IPS-18c (cell line): Measurements from ENCODE around the gene KRTAP1-1.
"Not testable (repeated sequence)": the region's sequence is repeated elsewhere in the genome, so short reads cannot be mapped to it uniquely, and the experiment has no call there.

Experiments used
- H3K4me3 ChIP-seq: 2 replicates; pipeline ENCODE4 v1.7.0; 2013; ENCODE audit warnings: low read depth, mild to moderate bottlenecking, low read length, moderate library complexity; ENCODE audit not compliant: insufficient read depth
- H3K9me3 ChIP-seq: one replicate; pipeline ENCODE4 v1.6.1; 2013; ENCODE audit warnings: mild to moderate bottlenecking, low read length, moderate library complexity; ENCODE audit not compliant: control insufficient read depth, insufficient read depth

Gene KRTAP1-1

DNA sequence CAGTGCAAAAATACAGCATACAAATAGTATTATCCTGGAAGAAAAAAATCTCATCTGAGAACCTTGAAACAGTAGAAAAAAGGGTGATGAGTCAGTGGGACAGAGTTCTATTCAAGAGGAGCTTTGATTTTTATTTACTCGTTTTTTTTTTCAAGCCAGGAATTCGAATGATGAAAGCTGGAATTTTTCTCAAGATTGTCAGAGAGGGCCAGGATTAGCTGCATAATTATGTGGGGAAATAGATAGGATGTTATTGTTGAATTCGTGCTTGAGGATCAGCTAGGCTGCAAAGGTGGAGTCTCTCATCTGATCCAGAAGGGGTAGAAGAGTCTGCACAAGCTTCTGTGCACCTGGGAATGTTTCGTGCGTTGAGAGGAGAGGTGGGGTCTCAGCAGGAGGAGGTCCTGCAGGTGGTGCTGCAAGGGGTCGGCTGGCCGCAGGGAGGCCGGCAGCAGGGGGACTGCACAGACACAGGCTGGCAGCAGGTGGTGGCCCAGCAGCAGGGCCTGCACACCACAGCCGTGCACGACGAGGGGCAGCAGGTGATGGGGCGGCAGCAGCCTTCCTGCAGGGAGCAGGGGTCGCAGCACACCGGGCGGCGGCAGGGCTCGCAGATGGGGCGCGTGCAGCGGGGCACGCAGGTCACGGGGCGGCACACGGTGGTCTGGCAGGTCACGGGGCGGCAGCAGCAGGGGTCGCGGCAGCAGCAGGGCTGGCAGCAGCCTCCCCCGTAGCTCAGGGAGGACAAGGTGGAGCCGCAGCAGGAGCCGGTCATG, 18.2 kb upstream of the KRTAP1-1 start:
- H3K9me3 ChIP-seq, H3K4me3 ChIP-seq: not testable (repeated sequence)

DNA sequence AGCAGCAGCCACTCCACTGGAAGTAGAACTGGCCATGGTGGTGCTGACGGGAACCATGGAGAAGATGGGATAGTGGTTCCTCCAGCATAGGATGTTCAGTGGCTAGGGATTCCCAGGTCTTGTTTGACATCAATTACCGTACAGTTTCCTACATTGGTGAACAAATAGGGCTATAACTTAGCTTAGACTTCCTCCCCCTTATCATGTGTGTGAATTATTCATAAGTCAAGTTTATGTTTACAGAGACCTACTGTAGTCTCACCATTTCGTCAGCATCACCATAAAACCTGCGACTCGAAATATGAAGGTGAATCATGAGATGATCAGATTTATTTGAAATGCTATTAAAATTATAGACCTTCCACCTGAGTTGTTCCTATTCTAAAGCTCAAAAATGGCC, 17.5 kb upstream of the KRTAP1-1 start:
- no peak overlapping the region for H3K4me3 ChIP-seq
- H3K9me3 ChIP-seq, result no peaks in the 10 kb centered on the region

DNA sequence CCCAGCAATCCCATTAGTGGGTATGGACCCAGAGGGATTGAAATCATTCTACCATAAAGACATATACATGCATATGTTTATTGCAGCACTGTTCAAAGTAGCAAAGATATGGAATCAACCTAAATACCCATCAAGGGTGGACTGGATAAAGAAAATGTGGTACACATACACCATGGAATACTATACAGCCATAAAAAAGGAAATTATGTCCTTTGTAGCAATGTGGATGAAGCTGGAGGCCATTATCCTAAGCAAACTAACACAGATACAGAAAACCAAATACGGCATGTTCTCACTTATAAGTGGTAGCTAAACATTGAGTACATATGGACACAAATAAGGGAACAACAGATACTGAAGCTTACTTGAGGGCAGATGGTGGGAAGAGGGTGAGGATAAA, 16.3 kb upstream of the KRTAP1-1 start:
- Histone ChIP-seq H3K9me3 (no peaks in the 10 kb centered on the region), H3K4me3 (no peak overlapping the region)

DNA sequence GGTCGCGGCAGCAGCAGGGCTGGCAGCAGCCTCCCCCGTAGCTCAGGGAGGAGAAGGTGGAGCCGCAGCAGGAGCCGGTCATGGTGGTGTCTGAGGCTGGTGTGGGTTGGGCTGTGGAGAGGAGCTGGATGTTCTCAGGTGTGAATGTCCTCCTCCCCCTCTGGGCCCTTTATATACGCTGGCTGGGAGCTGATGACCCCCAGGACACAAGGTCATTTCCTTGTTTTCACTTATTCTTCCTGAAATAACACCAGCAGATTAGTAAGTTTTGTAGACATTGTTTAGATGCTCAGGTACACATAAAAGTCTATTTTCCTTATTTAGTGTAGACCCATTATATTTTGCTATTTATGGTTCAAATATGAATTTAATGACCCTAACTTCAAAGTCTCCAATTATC, 13.9 kb upstream of the KRTAP1-1 start, which contains the start of gene KRTAP2-2:
TSS of gene KRTAP2-2 (minus strand) at position 101 of the 400 bp plus-strand sequence. CDS start at position 82, 19 bp downstream.
- H3K4me3 ChIP-seq, H3K9me3 ChIP-seq: not testable (repeated sequence)

DNA sequence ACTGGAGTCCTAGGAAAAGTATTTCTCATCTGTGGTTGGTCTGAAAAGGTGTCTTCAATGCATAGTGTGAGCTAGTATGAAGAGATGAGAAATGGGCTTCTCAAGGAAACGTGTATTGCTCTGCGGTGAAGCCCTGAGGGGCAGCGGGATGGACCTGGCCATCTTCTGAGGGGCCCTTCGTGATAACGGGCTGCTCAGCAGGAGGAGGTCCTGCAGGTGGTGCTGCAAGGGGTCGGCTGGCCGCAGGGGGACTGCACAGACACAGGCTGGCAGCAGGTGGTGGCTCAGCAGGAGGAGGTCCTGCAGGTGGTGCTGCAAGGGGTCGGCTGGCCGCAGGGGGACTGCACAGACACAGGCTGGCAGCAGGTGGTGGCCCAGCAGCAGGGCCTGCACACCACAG, 13.3 kb upstream of the KRTAP1-1 start:
- not testable (repeated sequence) for H3K4me3 ChIP-seq, H3K9me3 ChIP-seq

DNA sequence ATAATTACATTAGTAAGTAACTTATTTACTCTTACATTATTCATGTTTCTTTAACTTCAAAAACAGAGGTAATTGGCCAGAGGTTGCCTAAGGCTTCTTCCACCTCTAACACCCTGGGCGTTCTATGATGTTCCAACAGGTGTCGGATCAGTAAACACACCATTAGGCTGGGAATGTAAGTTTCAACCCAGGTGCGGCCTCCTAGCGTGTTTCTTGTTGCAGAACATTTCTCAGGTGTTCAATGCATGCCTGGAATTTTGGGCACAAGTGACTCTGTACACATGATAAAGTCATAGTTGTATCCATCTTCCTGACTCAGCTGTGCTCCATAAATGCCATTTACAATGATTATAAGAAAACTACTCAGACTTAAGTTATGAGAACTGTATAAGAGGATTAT, 12.8 kb upstream of the KRTAP1-1 start:
- Histone ChIP-seq H3K9me3 (no peaks in the 10 kb centered on the region), H3K4me3 (no peak overlapping the region)

DNA sequence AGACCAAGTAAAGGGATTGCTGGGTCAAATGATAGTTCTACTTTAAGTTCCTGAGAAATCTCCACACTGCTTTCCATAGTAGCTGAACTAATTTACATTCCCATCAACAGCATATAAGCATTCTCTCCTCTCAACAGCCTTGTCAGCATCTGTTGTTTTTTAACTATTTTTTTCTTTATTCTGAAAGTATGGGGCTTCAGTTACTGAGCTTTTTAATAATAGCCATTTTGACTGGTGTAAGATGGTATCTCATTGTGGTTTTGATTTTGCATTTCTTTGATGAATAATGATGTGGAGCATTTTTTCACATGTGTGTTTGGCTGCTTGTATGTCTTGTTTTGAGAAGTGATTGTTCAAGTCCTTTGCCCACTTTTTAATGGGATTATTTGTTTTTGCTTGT, 11.3 kb upstream of the KRTAP1-1 start:
- no peak overlapping the region for H3K4me3 ChIP-seq
- no peaks in the 10 kb centered on the region for H3K9me3 ChIP-seq

DNA sequence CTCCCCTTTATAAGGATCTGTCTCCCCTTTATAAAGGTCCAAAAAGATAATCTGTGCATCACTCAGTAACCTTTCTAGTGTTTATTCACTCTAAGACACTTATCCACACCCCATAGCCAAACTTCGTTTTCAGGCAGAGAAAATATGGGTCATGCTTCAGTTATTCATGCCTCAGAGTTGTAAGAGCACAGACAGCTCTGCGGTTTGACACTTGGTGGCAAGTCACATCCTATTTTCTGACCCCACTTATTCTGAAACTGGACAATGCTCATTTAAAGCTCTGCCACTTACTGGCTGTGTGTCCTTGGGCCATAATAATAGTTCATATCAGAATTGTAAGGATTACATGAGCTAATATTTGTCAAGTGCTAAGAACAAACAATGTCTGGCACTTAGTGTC, 7.9 kb upstream of the KRTAP1-1 start:
- no peak overlapping the region for H3K4me3 ChIP-seq

DNA sequence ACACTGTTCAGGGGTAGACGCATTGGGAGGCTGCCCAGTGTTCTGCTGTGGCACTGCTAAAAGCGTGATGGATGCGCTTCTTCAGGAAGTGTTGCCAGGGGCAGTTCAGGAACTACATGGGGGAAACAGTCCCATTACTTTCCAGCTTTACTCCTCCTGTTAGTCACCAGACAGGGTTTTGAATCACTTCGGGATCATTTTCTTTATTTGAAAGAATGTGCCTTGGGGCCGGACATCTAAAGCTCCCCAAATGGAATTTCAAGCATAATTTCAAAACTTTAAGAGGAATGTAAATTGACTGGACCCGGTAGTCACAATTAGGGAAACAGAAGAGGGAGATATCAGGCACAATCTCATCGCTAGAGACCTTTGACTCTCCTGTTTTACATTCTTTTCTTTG, 7.2 kb upstream of the KRTAP1-1 start:
- Histone ChIP-seq H3K9me3 (no peaks in the 10 kb centered on the region), H3K4me3 (no peak overlapping the region)

More for the DNA sequence above, 7.9 kb upstream of the KRTAP1-1 start:
- H3K9me3 ChIP-seq, result no peaks in the 10 kb centered on the region

DNA sequence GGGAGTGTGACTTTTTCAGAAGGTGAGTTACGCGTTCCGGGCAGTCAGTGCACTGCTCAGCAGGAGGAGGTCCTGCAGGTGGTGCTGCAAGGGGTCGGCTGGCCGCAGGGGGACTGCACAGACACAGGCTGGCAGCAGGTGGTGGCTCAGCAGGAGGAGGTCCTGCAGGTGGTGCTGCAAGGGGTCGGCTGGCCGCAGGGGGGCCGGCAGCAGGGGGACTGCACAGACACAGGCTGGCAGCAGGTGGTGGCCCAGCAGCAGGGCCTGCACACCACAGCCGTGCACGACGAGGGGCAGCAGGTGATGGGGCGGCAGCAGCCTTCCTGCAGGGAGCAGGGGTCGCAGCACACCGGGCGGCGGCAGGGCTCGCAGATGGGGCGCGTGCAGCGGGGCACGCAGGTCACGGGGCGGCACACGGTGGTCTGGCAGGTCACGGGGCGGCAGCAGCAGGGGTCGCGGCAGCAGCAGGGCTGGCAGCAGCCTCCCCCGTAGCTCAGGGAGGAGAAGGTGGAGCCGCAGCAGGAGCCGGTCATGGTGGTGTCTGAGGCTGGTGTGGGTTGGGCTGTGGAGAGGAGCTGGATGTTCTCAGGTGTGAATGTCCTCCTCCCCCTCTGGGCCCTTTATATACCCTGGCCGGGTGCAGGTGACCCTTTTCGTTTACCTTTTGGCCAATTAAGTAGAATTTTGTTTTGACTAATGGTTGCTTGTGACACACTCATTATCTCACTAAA, 5.7 kb upstream of the KRTAP1-1 start, which contains the start of gene KRTAP2-1:
TSS of gene KRTAP2-1 (minus strand) at position 582 of the 731 bp plus-strand sequence. CDS start at position 533, 49 bp downstream.
- not testable (repeated sequence) for H3K9me3 ChIP-seq, H3K4me3 ChIP-seq

DNA sequence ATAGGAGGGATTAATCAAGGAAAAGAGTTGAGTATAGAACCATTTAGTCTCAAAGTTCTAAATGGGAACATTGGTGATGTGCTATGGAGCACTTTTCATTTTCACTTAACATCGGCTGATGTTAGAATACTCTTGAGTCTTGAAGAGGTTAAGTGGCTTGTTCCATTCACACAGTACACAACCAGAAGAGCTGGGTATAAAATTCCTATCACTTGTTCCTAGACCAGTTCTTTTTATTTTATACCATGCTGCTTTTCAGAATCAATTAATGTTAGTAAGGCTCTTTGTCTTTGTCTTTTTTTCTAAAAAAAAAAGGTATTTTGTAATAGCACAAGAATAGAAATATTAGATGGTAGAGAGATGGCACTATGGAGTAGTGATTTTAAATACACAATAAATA, 1.7 kb upstream of the KRTAP1-1 start:
- Histone ChIP-seq H3K9me3 (no peaks in the 10 kb centered on the region), H3K4me3 (no peak overlapping the region)

DNA sequence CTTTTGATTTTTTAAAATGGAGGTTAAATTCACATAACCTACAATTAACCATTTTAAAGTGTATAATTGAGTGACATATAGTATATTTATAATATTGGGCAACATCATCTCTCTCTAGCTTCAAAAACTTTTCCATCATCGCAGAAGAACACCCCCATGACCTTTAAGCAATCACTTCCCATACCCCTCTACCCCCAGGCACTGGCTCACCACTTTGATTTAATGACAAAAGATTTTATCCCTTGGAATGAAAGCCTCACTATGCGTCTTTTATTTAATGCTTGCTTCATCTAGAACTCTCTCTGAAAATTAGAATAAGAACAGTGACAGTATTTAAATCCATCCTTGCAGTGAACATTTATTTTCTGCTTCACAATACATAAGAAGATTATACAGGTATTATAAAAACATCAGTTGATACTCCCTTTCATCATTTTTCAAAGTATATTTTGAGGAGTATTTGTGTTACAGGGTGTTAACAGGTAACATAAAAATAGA, 3.3 kb downstream of the KRTAP1-1 start:
- Histone ChIP-seq H3K4me3 (no peak overlapping the region), H3K9me3 (no peaks in the 10 kb centered on the region)

DNA sequence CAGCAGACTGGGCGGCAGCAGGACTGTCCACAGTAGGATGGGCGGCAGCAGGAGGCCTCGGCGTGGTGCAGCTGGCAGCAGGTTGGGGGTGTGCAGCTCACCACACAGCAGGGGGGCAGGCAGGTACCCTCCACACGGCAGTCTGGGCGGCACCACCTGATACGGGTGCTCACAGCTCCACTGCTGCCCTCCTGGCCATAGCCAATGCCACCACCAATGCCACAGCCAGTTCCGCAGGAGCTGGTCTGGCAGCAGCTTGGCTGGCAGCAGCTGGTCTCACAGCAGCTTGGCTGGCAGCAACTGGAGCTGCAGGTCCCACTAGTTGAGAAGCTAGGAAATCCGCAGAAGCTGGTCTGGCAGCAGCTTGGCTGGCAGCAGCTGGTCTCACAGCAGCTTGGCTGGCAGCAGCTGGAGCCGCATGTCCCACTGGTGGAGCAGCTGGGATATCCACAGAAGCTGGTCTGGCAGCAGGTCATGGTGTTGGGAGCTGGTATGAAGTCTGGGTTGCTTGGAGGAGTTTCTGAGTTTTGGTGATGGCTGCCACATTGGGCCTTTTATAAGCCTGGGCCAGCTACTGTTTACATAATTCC, 6.8 kb downstream of the KRTAP1-1 start, which contains the start of gene KRTAP1-3:
TSS of gene KRTAP1-3 (minus strand) at position 529 of the 590 bp plus-strand sequence. CDS start at position 476, 53 bp downstream.
- not testable (repeated sequence) for H3K9me3 ChIP-seq, H3K4me3 ChIP-seq

DNA sequence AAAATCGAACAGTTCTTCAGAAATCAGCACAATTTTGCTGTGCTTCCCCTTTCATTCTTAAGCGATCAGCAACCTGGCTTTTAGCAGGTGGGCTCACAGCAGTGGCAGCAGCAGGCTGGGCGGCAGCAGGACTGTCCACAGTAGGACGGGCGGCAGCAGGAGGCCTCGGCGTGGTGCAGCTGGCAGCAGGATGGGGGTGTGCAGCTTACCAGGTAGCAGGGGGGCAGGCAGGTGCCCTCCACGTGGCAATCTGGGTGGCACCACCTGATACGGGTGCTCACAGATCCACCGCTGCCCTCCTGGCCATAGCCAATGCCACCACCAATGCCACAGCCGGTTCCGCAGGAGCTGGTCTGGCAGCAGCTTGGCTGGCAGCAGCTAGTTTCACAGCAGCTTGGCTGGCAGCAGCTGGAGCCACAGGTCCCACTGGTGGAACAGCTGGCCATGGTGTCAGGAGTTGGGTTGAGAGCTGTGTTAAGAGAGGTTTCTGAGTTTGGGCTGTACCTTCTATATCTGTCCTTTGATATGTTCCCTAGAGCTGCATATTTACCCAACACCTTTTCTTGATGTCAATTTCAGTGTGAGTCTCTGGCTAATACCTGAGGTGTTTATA, 11.5 kb downstream of the KRTAP1-1 start, which contains the start of gene KRTAP1-4:
TSS of gene KRTAP1-4 (minus strand) at position 563 of the 613 bp plus-strand sequence. CDS start at position 446, 117 bp downstream.
- Histone ChIP-seq H3K4me3 (no peak within 1 kb of the TSS), H3K9me3 (no peaks in the 10 kb centered on the region)

DNA sequence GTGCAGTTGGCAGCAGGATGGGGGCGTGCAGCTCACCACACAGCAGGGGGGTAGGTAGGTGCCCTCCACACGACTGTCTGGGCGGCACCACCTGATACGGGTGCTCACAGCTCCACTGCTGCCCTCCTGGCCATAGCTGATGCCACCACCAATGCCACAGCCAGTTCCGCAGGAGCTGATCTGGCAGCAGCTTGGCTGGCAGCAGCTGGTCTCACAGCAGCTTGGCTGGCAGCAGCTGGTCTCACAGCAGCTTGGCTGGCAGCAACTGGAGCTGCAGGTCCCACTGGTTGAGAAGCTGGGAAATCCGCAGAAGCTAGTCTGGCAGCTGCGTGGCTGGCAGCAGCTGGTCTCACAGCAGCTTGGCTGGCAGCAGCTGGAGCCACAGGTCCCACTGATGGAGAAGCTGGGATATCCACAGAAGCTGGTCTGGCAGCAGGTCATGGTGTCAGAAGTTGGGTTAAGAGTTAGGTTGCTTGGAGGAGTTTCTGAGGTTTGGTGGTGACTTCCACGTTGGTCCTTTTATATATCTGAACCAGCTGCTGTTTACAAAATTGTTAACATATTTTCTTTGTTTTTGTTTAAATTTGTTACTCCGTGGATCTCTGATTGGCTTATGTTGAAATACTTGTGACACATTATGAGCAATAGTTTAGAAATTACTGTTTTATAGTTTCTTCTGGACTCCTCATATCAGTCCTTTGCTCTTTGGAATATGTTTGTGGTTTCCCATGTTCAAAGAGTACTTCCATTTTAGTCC, 14.4 kb downstream of the KRTAP1-1 start, which contains the start of gene KRTAP1-5:
TSS of gene KRTAP1-5 (minus strand) at position 494 of the 757 bp plus-strand sequence. CDS start at position 441, 53 bp downstream.
- no peaks in the 10 kb centered on the region for H3K9me3 ChIP-seq
- H3K4me3 ChIP-seq, result no peak within 1 kb of the TSS

DNA sequence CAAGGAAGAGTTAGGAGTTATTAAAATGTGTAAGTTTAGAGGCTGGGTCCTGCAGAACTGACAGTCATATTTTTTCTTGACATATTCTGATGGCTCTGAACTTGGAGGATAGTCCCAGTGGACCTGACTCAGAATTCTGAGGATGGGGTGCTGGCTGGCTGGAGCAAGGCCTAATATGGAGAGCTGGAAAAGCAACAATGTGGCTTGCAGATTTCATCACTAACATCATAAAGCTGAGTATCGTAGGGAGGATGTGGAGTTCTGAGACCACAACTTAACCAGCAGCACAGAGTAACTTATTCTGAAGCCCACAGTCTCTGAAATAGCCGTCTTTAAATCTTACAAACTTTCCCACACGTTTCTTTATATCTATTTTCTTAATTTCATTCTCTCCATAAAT, 16.6 kb downstream of the KRTAP1-1 start:
- no peaks in the 10 kb centered on the region for H3K9me3 ChIP-seq
- no peak overlapping the region for H3K4me3 ChIP-seq
